NCI-H1105 treated with DMSO at 0.1 percent for 48 hours (cell line): ENCODE data around the gene ZBTB44.
"Not testable (repeated sequence)": the region's sequence is repeated elsewhere in the genome, so short reads cannot be mapped to it uniquely, and the experiment has no call there.

Experiments
- DNase-seq: peaks from one replicate; lab custom pipeline; 2025; lab: John Stamatoyannopoulos, UW

ZBTB44 gene

GRCh38 chr11:130198292-130198691 is 116.4 kb downstream of the ZBTB44 start:
- no peak for DNase-seq

GRCh38 chr11:130197386-130198035 is 117.2 kb downstream of the ZBTB44 start:
- DNase-seq, result no peak

GRCh38 chr11:130194241-130195023 is 120.3 kb downstream of the ZBTB44 start:
- no peak for DNase-seq

- DNase-seq, result not testable (repeated sequence)
Observed at GRCh38 chr11:130193551-130193950, 121.2 kb downstream of the ZBTB44 start.

GRCh38 chr11:130192845-130193267 is 121.9 kb downstream of the ZBTB44 start:
- no peak for DNase-seq

- DNase-seq, result no peak
Observed at GRCh38 chr11:130191896-130192295, 122.8 kb downstream of the ZBTB44 start.

GRCh38 chr11:130190371-130190881 is 124.3 kb downstream of the ZBTB44 start:
- DNase-seq, result no peak

GRCh38 chr11:130189492-130190210 is 125.1 kb downstream of the ZBTB44 start:
- no peak for DNase-seq

GRCh38 chr11:130188585-130189347 is 126.0 kb downstream of the ZBTB44 start:
- DNase-seq, result no peak

- no peak for DNase-seq
Observed at GRCh38 chr11:130188047-130188446, 126.7 kb downstream of the ZBTB44 start.

- DNase-seq, result no peak
Observed at GRCh38 chr11:130187096-130187495, 127.6 kb downstream of the ZBTB44 start.

GRCh38 chr11:130183878-130184610 is 130.7 kb downstream of the ZBTB44 start:
- no peak for DNase-seq

- peak; percentile 96 for DNase-seq
Observed at GRCh38 chr11:130181295-130182272, 133.1 kb downstream of the ZBTB44 start.

- no peak for DNase-seq
Observed at GRCh38 chr11:130180896-130181294, 133.8 kb downstream of the ZBTB44 start.

- DNase-seq, result no peak
Observed at GRCh38 chr11:130180491-130180890, 134.2 kb downstream of the ZBTB44 start.

GRCh38 chr11:130179396-130180306 is 135.1 kb downstream of the ZBTB44 start:
- DNase-seq, result no peak

GRCh38 chr11:130178441-130179339 is 136.0 kb downstream of the ZBTB44 start:
- DNase-seq, result no peak

- DNase-seq, result no peak
Observed at GRCh38 chr11:130177782-130178181, 136.9 kb downstream of the ZBTB44 start.
